ENCODE measurements around the gene RNPEPL1.

- TF ChIP-seq CTCF (IDR thresholded peaks at IDR 0.05): no peak
- no peak for TF ChIP-seq POLR2A (IDR thresholded peaks at IDR 0.05; ENCODE audit: low read depth)
These were observed 47.1 kb downstream of the RNPEPL1 start for GRCh38 chr2:240615396-240615795.
